ENCODE results near the gene SLC25A20. TPM values are rescaled to one million over a fixed set of nuclear protein-coding genes. Genes with fewer than 3 reads are reported as not detected.

Gene SLC25A20
- total and polyA plus RNA-seq, 5 donors from 2014 or later = 8.0 to 32.6 (median 22.2) TPM

- H3K27me3 Mint-ChIP-seq = no peaks in the 10 kb centered on the region
- no peaks in the 10 kb centered on the region for H3K36me3 ChIP-seq (ENCODE audit: control insufficient read depth, insufficient read depth, low read length)
- H3K27ac ChIP-seq (ENCODE audit: insufficient read depth, low read length, poor library complexity, severe bottlenecking) = peak overlapping the region; percentile 77
- peaks cover 16% of the 10 kb centered on the region for H3K36me3 Mint-ChIP-seq
- H3K4me3 Mint-ChIP-seq = peak overlapping the region in 3 of 4 donors; percentile 29 to 46 (median 43)
- H3K4me1 ChIP-seq (ENCODE audit: control insufficient read depth, insufficient read depth, low read length, poor library complexity, severe bottlenecking) = peaks cover 8% of the 10 kb centered on the region
- DNase-seq (no peak), ATAC-seq (ENCODE audit: low read depth in 2 of 2) (no peak)
- H3K4me1 Mint-ChIP-seq = peaks cover 12 to 48% (median 29%) of the 10 kb centered on the region in 4 donors
- peak overlapping the region; percentile 44 for H3K4me3 ChIP-seq (ENCODE audit: low read depth, low read length)
- peaks cover 0 to 12% (median 3%) of the 10 kb centered on the region in 7 donors for H3K9me3 Mint-ChIP-seq
- H3K27ac Mint-ChIP-seq = peak overlapping the region; percentile 33 to 94 (median 92)
- H3K9me3 ChIP-seq (ENCODE audit: control insufficient read depth in 2 of 2, low read length in 2 of 2) = peaks cover 0 to 5% of the 10 kb centered on the region in 2 experiments
- no peaks in the 10 kb centered on the region for H3K27me3 ChIP-seq (ENCODE audit: control insufficient read depth, insufficient read depth, low read length)
Measured at GRCh38 chr3:48811524-48811923, 87.2 kb downstream of the SLC25A20 start.

Other genes starting within 250 kb of the SLC25A20 start
- 8.8 TPM for gene CELSR3, start 236.0 kb downstream of the SLC25A20 start, total RNA-seq
- gene CELSR3, start 236.0 kb downstream of the SLC25A20 start, polyA plus RNA-seq = under 1 TPM; 0.31 to 0.53 (median 0.37) TPM
- gene NCKIPSD, start 213.0 kb downstream of the SLC25A20 start, total RNA-seq = 19.2 TPM
- gene NCKIPSD, start 213.0 kb downstream of the SLC25A20 start, polyA plus RNA-seq = 10 to 100 TPM in 2 of 4 donors, 1 to 10 TPM in 2; 6.4 to 11.6 (median 10.3) TPM
- gene IP6K2, start 181.7 kb downstream of the SLC25A20 start, total RNA-seq = 107 TPM
- 10 to 100 TPM; 54.0 to 58.6 (median 55.8) TPM for gene IP6K2, start 181.7 kb downstream of the SLC25A20 start, polyA plus RNA-seq
- gene PRKAR2A, start 51.0 kb downstream of the SLC25A20 start, total RNA-seq = 29.3 TPM
- 10 to 100 TPM; 13.4 to 15.3 (median 14.3) TPM for gene PRKAR2A, start 51.0 kb downstream of the SLC25A20 start, polyA plus RNA-seq
- gene ARIH2, start 20.0 kb upstream of the SLC25A20 start, total RNA-seq = 171 TPM
- gene ARIH2, start 20.0 kb upstream of the SLC25A20 start, polyA plus RNA-seq = 100 to 1,000 TPM; 110 to 114 (median 112) TPM
- 39.2 TPM for gene P4HTM, start 91.4 kb upstream of the SLC25A20 start, total RNA-seq
- 10 to 100 TPM; 19.5 to 29.9 (median 24.4) TPM for gene P4HTM, start 91.4 kb upstream of the SLC25A20 start, polyA plus RNA-seq
- gene WDR6, start 108.5 kb upstream of the SLC25A20 start, total RNA-seq = 208 TPM
- gene WDR6, start 108.5 kb upstream of the SLC25A20 start, polyA plus RNA-seq = 100 to 1,000 TPM in 3 of 4 donors, 10 to 100 TPM in 1; 74.0 to 117 (median 112) TPM
- 22.2 TPM for gene DALRD3, start 119.7 kb upstream of the SLC25A20 start, total RNA-seq
- gene DALRD3, start 119.7 kb upstream of the SLC25A20 start, polyA plus RNA-seq = 10 to 100 TPM; 30.0 to 40.8 (median 32.1) TPM
- 57.8 TPM for gene NDUFAF3, start 123.2 kb upstream of the SLC25A20 start, total RNA-seq
- 100 to 1,000 TPM; 155 to 179 (median 162) TPM for gene NDUFAF3, start 123.2 kb upstream of the SLC25A20 start, polyA plus RNA-seq
- gene IMPDH2, start 130.5 kb upstream of the SLC25A20 start, total RNA-seq = 78.4 TPM
- gene IMPDH2, start 130.5 kb upstream of the SLC25A20 start, polyA plus RNA-seq = 10 to 100 TPM; 58.6 to 81.3 (median 73.0) TPM
- gene QRICH1, start 195.2 kb upstream of the SLC25A20 start, total RNA-seq = 219 TPM
- 10 to 100 TPM; 20.0 to 26.8 (median 24.1) TPM for gene QRICH1, start 195.2 kb upstream of the SLC25A20 start, polyA plus RNA-seq
- gene QARS1, start 205.9 kb upstream of the SLC25A20 start, total RNA-seq = 224 TPM
- gene QARS1, start 205.9 kb upstream of the SLC25A20 start, polyA plus RNA-seq = 100 to 1,000 TPM; 102 to 157 (median 132) TPM
- gene USP19, start 221.9 kb upstream of the SLC25A20 start, total RNA-seq = 57.8 TPM
- gene USP19, start 221.9 kb upstream of the SLC25A20 start, polyA plus RNA-seq = 10 to 100 TPM; 23.4 to 29.2 (median 25.4) TPM
- 1.4 TPM for gene LAMB2, start 234.2 kb upstream of the SLC25A20 start, total RNA-seq
- gene LAMB2, start 234.2 kb upstream of the SLC25A20 start, polyA plus RNA-seq = under 1 TPM in 1 of 4 donors, not detected in 3; 0.57 TPM